Activated CD8-positive, alpha-beta memory T cell treated with anti-CD3 and anti-CD28 coated beads, Interleukin-2, amount 50 U/mL, for 1 hour (primary cell): ENCODE data around the gene EIF4A3.

Source experiments
- DNase-seq: peaks from one replicate; pipeline ENCODE4 v3.0.0-alpha.2; 2020; ENCODE audit errors: extremely low read depth

EIF4A3 gene

DNA sequence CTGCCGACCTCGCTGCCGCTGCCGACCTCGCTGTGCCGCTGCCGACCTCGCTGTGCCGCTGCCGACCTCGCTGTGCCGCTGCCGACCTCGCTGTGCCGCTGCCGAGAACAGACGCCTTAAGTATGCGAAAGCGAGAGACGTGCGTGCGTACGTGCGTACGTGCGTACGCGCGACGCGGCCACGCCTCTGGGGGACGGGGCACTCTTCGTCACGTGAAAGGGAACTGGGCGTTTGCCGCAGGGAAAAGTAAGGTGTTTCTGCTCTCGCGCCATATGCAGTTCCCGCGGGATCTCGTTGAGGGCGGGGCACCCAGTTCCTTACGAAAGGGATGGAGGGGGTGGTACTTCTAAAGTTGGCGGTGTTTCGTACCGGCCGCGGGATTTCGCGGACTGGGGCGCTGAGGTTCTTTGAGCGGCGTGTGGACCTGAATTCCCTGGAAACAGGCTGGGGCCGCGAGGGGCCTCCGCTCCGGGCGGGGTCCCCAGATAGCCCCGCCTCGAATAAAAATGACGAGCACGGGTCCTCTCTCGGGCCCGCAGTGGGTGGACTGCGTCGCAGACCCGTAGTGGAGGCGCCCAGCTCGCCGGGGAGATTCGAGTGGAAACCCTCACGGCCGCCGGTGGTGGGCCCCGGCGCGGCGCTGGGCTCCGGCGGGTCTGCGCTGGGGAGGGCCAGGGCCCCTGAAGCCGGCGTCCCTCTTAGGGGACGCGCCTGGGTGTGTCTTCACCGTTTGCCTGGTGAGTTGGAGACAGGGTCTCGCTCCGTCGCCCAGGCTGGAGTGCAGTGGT, at the start of gene EIF4A3:
Gene EIF4A3 (minus strand): TSS at position 94 of the 788 bp plus-strand sequence. CDS start 167 bp downstream, outside the sequence.
- DNase-seq: peak; percentile 91

DNA sequence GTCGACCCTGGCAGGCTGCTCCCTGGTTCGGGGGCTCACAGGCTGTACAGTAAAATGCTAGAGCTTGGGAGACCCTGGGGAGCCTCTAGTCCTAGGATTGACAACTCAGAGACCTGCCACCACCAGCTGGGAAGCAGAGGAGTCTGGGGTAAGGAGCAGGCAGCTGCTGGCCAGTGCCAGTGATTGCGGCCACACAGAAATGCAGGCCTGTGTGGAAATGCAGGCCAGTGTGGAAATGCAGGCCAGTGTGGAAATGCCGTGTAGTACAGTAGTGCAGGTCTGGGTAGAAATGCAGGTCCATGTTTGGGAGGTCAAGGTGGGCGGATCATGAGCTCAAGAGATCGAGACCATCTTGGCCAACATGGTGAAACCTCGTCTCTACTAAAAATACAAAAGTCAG, 49.7 kb upstream of the EIF4A3 start:
- DNase-seq: no peak

GRCh38 chr17:80195671-80196529, 49.0 kb upstream of the EIF4A3 start:
- DNase-seq: no peak

DNA sequence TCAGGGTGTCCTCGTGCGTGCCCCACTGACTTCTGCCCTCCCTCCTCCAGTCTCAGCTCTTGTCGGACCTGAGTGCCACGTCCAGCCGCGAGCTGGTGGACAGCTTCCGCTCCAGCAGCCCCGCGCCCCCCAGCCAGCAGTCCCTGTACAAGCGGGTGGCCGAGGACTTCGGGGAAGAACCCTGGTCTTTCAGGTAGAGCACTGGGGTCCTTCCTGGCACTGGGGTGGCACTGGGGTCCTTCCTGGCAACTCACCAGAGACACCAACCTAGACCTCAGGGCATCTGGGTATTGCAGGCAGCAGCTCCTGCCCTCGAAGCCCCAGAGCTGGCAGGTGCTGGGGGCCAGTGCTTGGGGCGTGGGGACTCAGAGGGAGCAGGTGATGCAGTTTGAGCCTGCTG, 48.2 kb upstream of the EIF4A3 start:
- DNase-seq: no peak

DNA sequence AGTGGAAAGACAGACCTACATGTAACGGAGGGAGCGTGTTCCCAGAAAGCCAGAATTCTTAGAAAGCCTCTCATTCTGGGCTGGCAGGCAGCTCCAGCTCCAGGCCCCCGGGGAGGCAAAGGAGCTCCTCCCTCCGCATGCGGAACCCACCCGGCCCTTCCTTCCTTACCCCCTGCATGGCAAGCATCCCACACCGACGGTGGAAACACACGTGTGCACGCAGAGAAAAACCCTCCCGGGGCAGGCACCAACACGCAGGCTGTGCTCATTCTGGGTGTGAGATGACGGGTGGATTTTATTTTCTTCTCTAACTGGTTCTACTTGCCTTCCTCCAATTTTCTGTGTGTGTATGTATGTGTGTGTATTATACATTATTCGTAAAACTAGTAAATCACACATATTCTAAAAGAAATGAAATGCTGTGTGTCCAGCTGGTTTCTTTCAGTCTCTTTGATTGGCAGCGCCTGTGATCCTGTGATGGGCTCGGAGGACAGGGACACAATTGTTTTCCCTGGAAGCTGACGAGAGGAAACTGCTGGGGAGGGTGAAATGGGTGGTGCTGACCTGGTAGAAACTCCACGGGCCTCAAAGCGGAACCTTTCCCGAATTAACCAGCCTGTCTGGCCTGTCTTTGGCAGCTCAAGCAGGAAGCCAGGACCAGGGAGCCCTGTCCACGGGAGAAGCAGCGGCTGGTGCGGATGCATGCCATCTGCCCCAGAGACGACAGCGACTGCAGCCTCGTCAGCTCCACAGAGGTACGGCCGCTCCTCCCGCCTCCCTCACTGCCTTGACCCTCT, 45.1 kb upstream of the EIF4A3 start:
- no peak for DNase-seq

DNA sequence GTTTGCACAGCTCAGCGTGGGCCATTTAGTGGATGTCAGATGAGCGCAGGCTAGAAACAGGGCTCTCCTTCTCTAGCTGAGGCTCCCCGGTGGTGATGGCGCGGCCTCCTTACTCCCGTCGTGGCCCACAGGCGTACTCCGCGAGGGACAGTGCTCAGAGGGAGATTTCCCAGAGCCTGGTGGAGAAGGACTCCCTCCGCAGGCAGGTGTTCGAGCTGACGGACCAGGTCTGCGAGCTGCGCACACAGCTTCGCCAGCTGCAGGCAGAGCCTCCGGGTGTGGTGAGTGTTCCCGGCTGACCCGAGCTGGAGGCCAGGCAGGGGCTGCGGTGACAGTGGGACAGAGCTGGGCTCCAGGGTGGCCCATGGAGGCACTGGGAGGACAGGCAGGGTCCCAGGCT, 44.3 kb upstream of the EIF4A3 start:
- no peak for DNase-seq

DNA sequence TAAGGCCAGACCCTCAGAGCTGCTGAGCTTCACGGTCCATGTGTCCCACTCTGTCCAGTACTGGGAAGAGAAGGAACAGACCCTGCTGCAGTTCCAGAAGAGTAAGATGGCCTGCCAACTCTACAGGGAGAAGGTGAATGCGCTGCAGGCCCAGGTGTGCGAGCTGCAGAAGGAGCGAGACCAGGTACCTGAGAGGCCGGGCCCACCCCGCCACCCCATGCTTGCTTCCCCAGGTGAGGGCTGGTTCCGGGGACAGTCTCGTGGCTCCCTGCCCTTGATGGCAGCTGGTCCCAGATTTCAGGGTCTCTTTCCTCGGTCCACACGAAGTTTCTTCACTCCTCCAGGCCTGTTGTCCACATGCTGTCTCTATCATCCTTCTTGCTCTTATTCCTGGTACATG, 43.8 kb upstream of the EIF4A3 start:
- DNase-seq: no peak

DNA sequence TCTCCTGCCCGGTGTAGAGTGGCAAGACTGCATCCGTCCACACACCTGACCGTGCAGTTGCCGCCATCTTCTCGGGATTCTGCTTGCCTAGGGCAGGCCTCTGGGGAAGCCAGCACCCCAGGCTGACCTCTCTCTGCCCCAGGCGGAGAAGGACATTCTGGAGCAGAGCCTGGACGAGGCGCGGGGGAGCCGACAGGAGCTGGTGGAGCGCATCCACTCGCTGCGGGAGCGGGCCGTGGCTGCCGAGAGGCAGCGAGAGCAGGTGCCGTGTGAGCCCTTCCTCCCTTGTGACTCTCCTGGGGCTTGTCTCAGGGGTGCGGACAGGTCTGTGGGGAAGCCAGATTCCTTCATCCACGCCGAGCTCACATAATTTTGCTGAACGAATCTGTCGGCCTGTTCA, 42.7 kb upstream of the EIF4A3 start:
- no peak for DNase-seq

GRCh38 chr17:80187515-80187941, 40.6 kb upstream of the EIF4A3 start:
- DNase-seq: no peak

GRCh38 chr17:80187090-80187489, 40.2 kb upstream of the EIF4A3 start:
- no peak for DNase-seq

DNA sequence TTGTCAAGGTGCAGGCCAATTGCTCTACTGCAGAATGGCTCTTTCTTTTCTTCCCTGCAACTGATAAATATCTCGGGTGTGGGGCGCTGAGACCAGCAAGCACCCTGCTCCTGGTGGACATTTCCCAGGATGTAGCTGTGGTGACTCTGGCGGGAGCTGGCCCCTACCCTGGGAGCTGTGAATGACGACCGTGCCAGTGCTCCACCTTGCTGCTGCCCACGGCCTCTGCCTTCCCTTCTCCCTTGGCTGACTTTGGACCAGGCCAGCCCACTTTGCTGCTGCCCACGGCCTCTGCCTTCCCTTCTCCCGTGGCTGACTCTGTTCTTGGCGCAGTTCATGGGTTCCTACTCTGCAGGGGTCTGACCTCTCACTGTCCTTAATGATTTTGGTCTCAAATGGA, 39.0 kb upstream of the EIF4A3 start:
- DNase-seq: no peak

- DNase-seq: no peak
These were observed 37.4 kb upstream of the EIF4A3 start for GRCh38 chr17:80184423-80184714.

- no peak for DNase-seq
These were observed 36.9 kb upstream of the EIF4A3 start for GRCh38 chr17:80183581-80184422.

DNA sequence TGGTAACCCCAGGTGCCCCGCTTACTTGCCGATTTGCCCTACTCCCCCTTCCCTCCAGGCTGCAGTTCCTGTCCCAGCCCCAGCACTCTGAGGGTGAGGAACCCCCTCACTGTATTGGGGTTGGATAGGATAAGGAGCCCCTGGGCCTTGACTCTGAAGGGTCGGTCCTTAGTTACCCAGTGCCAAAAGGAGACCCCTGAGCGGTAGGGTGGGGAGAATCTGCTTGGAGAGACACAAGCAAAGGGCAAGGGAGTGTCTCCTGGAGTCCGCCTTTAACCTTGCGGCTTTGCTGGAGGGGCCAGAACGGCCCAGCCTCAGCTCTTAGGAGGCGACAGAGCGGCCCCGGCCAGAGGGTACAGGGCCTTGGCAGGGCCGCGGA, 35.9 kb upstream of the EIF4A3 start:
- no peak for DNase-seq

GRCh38 chr17:80182118-80182844, 35.4 kb upstream of the EIF4A3 start:
- no peak for DNase-seq

GRCh38 chr17:80181431-80181830, 34.5 kb upstream of the EIF4A3 start:
- DNase-seq: no peak

- DNase-seq: no peak
These were observed 33.3 kb upstream of the EIF4A3 start for GRCh38 chr17:80180192-80180591.

DNA sequence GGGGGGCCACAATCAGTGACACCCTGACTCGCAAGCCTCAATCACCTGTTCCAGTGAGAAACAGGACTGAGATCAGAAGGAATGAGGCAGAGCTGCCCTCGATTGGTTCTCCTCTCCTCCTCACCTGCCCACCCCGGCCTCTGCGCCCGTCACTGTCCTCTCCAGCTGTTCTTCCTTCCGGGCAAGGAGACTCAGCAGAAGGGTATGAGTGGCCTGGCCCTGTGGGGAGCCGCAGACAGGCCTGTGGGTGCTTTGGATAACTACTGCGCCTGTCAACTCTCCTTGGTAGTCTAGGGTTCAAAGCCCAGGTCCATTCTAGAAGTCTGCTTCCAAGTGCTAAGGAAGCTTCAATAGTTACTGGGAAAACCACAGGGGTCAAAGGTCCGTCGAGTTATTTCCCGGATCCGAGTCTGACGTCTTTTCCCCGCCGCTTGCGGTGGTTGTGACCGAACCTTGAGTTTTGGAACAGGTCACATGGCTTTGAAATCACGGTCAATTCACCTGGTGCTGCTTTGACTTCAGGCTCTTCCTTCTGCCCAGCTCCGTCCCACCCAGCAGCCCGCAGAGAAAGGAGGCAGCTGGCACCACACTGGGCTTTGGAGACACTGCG, 31.2 kb upstream of the EIF4A3 start:
- DNase-seq: no peak

- DNase-seq: no peak
These were observed 29.8 kb upstream of the EIF4A3 start for GRCh38 chr17:80176757-80177156.

GRCh38 chr17:80173916-80174315, 27.0 kb upstream of the EIF4A3 start:
- DNase-seq: no peak
